CD14-positive monocyte (primary cell): ENCODE data around the gene RFNG. TPM values are rescaled to one million over a fixed set of nuclear protein-coding genes. Genes with fewer than 3 reads are reported as not detected.
A peak's percentile ranks its signal among the peaks of the same experiment; 100 is the strongest.

Source experiments
- DNase-seq, 3 donors: peaks; one replicate each; pipeline ENCODE4 v3.0.0-alpha.2; 2011 to 2022
- H2AFZ ChIP-seq: 2 replicates; pipeline ENCODE4 v1.6.0; 2012; ENCODE audit warnings: mild to moderate bottlenecking, low read depth, low read length, inconsistent platforms; ENCODE audit not compliant: insufficient read depth, poor library complexity, severe bottlenecking
- H3K27ac ChIP-seq, 2 donors: 1 replicate in 1 of 2; 2 replicates in 1 of 2; pipeline ENCODE4 v1.5.1; 2012 to 2013; ENCODE audit warnings: low read length in 2 of 2, control low read depth in 1 of 2, inconsistent platforms in 1 of 2, low read depth in 1 of 2, mild to moderate bottlenecking in 1 of 2
- H3K27me3 ChIP-seq, 2 donors: one replicate each; pipeline versions ENCODE4 v1.6.0 to v1.6.1; 2011 to 2013; ENCODE audit warnings: low read length in 2 of 2; ENCODE audit not compliant: control insufficient read depth in 2 of 2, insufficient read depth in 2 of 2
- H3K36me3 ChIP-seq, 2 donors: replicated peaks in 1 of 2; 1 replicate in 1 of 2; 2 replicates in 1 of 2; pipeline versions ENCODE4 v1.5.1 to v1.6.1; 2012 to 2013; ENCODE audit warnings: low read length in 2 of 2, control low read depth in 1 of 2, inconsistent platforms in 1 of 2, mild to moderate bottlenecking in 1 of 2; ENCODE audit not compliant: insufficient read depth in 2 of 2, control insufficient read depth in 1 of 2
- H3K4me1 ChIP-seq, 2 donors: 1 replicate in 1 of 2; 2 replicates in 1 of 2; pipeline versions ENCODE4 v1.5.1 to v1.6.1; 2012 to 2013; ENCODE audit warnings: low read length in 2 of 2, control low read depth in 1 of 2, inconsistent platforms in 1 of 2, mild to moderate bottlenecking in 1 of 2, moderate library complexity in 1 of 2; ENCODE audit not compliant: insufficient read depth in 2 of 2, control insufficient read depth in 1 of 2
- H3K4me2 ChIP-seq: replicated peaks from 2 replicates; pipeline ENCODE3; 2012; ENCODE audit warnings: low read length, moderate library complexity, mild to moderate bottlenecking; ENCODE audit not compliant: poor library complexity, severe bottlenecking; ENCODE audit errors: extremely low read depth
- H3K4me3 ChIP-seq, 3 experiments: fragments of 200-600 bp in 1 of 3; sonication (generic) in 1 of 3; replicated peaks in 1 of 3; 1 replicate in 2 of 3; 2 replicates in 1 of 3; pipeline ENCODE4 v1.5.1; 2011 to 2013; ENCODE audit warnings: low read length in 3 of 3, mild to moderate bottlenecking in 3 of 3, control low read depth in 2 of 3, low read depth in 2 of 3, inconsistent platforms in 1 of 3, moderate library complexity in 1 of 3
- H3K79me2 ChIP-seq: 2 replicates; pipeline ENCODE4 v1.6.0; 2012; ENCODE audit warnings: mild to moderate bottlenecking, control low read depth, inconsistent platforms, low read length, moderate library complexity; ENCODE audit not compliant: insufficient read depth
- H3K9ac ChIP-seq: 2 replicates; pipeline ENCODE4 v1.6.0; 2017; ENCODE audit warnings: low read length, mild to moderate bottlenecking; ENCODE audit not compliant: insufficient read depth, poor library complexity, severe bottlenecking
- H3K9me3 ChIP-seq, 2 donors: replicated peaks in 1 of 2; 1 replicate in 1 of 2; 2 replicates in 1 of 2; pipeline versions ENCODE4 v1.5.1 to v1.6.1; 2012 to 2013; ENCODE audit warnings: low read length in 2 of 2, control low read depth in 1 of 2; ENCODE audit not compliant: control insufficient read depth in 1 of 2, insufficient read depth in 1 of 2
- H4K20me1 ChIP-seq: 2 replicates; pipeline ENCODE4 v1.6.0; 2012; ENCODE audit warnings: mild to moderate bottlenecking, low read length, control low read depth, moderate library complexity; ENCODE audit not compliant: insufficient read depth
- H3K27ac Mint-ChIP-seq, 7 donors: one replicate each; pipeline ENCODE4 v1.8.0; 2020; ENCODE audit warnings: mild to moderate bottlenecking in 7 of 7, mixed read lengths in 7 of 7, moderate library complexity in 6 of 7, inconsistent platforms in 2 of 7
- H3K27me3 Mint-ChIP-seq, 3 donors: one replicate each; pipeline ENCODE4 v1.8.0; 2021 to 2022; ENCODE audit warnings: low read depth in 3 of 3, mild to moderate bottlenecking in 3 of 3, mixed read lengths in 3 of 3, moderate library complexity in 3 of 3, inconsistent platforms in 1 of 3
- H3K36me3 Mint-ChIP-seq, 2 donors: one replicate each; pipeline ENCODE4 v1.8.0; 2020; ENCODE audit warnings: mixed read lengths in 2 of 2, inconsistent platforms in 1 of 2, mild to moderate bottlenecking in 1 of 2
- H3K4me1 Mint-ChIP-seq: one replicate; pipeline ENCODE4 v1.8.0; 2020; ENCODE audit warnings: mild to moderate bottlenecking, mixed read lengths
- H3K4me3 Mint-ChIP-seq, 2 donors: one replicate each; pipeline ENCODE4 v1.8.0; 2020; ENCODE audit warnings: mild to moderate bottlenecking in 2 of 2, mixed read lengths in 2 of 2, moderate library complexity in 1 of 2
- H3K9me3 Mint-ChIP-seq, 7 donors: one replicate each; pipeline ENCODE4 v1.8.0; 2020 to 2022; ENCODE audit warnings: mixed read lengths in 7 of 7, mild to moderate bottlenecking in 6 of 7, moderate library complexity in 6 of 7, inconsistent platforms in 2 of 7
- WGBS: methylation state at CpG from one replicate; pipeline ENCODE4 v1.1.5; 2013; ENCODE audit warnings: missing lambda C conversion rate; ENCODE audit not compliant: insufficient coverage; 5-methylcytosine and 5-hydroxymethylcytosine counted together
- intact Hi-C, 2 donors: fragments of 100-400 bp; cut with micrococcal nuclease; formaldehyde crosslinking; loops; one replicate each; pipeline versions ENCODE4 v1.15.0 to v1.15.1; 2023
- polyA plus RNA-seq, 3 donors: library from polyadenylated mRNA; depleted of rRNA in 1 of 3; unstranded in 2 of 3; stranded (reverse) in 1 of 3; fragments of 300-500 nt in 2 of 3; fragments of >200 nt in 1 of 3; fragmentation: Illumina TruSeq in 2 of 3; gene quantifications; 1 replicate in 2 of 3; 2 replicates in 1 of 3; pipeline ENCODE4 v1.2.3, GENCODE V29; 2012 to 2021
- TF ChIP-seq, protein P1 (sequence below): fragments of 200-600 bp; IDR thresholded peaks from one replicate; pipeline ENCODE4 v1.8.0; 2022; ENCODE audit warnings: antibody characterized with exemption, mild to moderate bottlenecking

The RFNG gene
- polyA plus RNA-seq, 3 donors = 1.5 to 32.4 (median 4.1) TPM

DNA sequence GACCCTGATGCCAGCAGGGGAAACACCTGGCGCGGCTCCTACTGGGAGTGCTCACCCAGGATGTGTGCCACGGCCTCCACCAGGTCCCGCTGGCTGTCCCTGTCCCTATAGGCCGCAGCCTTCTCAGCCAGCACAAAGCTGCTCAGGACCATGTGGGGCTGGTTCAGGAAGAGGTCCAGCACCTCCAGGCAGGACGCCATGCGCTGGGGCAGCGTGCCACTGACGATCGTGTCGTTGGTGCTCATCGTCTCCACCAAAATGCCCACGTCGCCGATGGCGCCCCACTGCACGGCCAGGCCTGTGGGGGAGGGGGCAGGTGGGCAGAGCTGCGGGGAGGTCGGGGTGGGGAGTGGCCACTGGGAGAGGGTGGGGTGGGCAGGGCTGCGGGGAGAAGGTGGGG is 29.9 kb upstream of the RFNG start:
- Histone ChIP-seq H3K9me3 (no peaks in the 10 kb centered on the region), H3K9ac (no peak overlapping the region), H3K4me1 (no peaks in the 10 kb centered on the region), H3K4me3 (no peak overlapping the region), H3K27me3 (no peaks in the 10 kb centered on the region), H3K79me2 (no peaks in the 10 kb centered on the region), H3K36me3 (peaks cover 58 to 69% of the 10 kb centered on the region in 2 donors), H2AFZ (no peak overlapping the region), H4K20me1 (no peaks in the 10 kb centered on the region), H3K27ac (no peak overlapping the region), H3K4me2 (no peak overlapping the region)
- Mint-ChIP-seq H3K9me3 (peaks cover 0 to 1% (median 0%) of the 10 kb centered on the region in 7 donors), H3K4me1 (no peaks in the 10 kb centered on the region), H3K4me3 (no peak overlapping the region), H3K27me3 (peaks cover 0 to 2% (median 0%) of the 10 kb centered on the region in 3 donors), H3K36me3 (peaks cover 36 to 70% of the 10 kb centered on the region in 2 donors), H3K27ac (no peak overlapping the region)
- WGBS = 98% methylated on average over 6 of the region's 20 CpGs
- TF ChIP-seq, protein P1, sequence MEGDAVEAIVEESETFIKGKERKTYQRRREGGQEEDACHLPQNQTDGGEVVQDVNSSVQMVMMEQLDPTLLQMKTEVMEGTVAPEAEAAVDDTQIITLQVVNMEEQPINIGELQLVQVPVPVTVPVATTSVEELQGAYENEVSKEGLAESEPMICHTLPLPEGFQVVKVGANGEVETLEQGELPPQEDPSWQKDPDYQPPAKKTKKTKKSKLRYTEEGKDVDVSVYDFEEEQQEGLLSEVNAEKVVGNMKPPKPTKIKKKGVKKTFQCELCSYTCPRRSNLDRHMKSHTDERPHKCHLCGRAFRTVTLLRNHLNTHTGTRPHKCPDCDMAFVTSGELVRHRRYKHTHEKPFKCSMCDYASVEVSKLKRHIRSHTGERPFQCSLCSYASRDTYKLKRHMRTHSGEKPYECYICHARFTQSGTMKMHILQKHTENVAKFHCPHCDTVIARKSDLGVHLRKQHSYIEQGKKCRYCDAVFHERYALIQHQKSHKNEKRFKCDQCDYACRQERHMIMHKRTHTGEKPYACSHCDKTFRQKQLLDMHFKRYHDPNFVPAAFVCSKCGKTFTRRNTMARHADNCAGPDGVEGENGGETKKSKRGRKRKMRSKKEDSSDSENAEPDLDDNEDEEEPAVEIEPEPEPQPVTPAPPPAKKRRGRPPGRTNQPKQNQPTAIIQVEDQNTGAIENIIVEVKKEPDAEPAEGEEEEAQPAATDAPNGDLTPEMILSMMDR = no peak
- no peak for DNase-seq
- intact Hi-C loops = no loop called here

DNA sequence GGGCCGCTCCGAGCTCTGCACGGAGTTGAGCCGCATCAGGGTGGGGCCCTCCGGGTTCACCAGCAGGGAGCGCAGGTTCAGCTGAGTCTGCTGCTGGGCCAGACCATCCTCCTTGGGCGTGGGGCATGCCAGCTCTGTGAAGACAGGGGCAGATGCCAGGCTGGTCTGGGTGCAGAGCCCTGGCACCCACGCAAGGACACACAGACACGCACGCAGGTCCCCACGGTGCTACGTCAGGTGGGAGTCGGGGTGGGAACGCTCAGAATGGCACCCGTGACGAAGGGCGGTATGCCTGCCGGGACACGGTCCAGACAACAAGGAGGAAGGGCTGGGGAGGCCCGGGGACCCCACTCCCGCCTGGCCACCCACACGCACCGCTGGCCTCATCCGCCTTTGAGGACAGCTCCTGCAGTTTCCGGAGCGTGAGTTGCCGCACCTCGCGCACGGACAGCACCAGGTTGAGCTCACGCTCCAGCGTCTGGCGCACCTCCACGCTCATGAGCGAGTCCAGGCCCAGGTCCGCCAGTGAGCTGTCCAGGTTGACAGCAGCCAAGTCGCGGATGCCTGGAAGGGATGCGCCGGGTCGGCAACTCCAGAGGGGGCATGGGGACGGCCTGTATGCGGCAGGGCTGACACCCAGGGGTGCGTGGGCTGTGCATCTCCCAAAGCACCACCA is 29.3 kb upstream of the RFNG start:
- Histone ChIP-seq H3K27me3 (no peaks in the 10 kb centered on the region), H3K79me2 (no peaks in the 10 kb centered on the region), H3K4me3 (no peak overlapping the region), H3K4me2 (no peak overlapping the region), H4K20me1 (no peaks in the 10 kb centered on the region), H3K4me1 (no peaks in the 10 kb centered on the region), H2AFZ (no peak overlapping the region), H3K9me3 (no peaks in the 10 kb centered on the region), H3K36me3 (peaks cover 52 to 63% of the 10 kb centered on the region in 2 donors), H3K27ac (no peak overlapping the region), H3K9ac (no peak overlapping the region)
- Mint-ChIP-seq H3K36me3 (peaks cover 36 to 65% of the 10 kb centered on the region in 2 donors), H3K9me3 (peaks cover 0 to 1% (median 0%) of the 10 kb centered on the region in 7 donors), H3K27me3 (peaks cover 0 to 3% (median under 1%) of the 10 kb centered on the region in 3 donors), H3K4me1 (no peaks in the 10 kb centered on the region), H3K27ac (peak overlapping the region in 1 of 7 donors; percentile 15), H3K4me3 (no peak overlapping the region)
- DNase-seq = no peak
- TF ChIP-seq, protein P1 = no peak
- WGBS = 97% methylated on average over 43 of the region's 44 CpGs
- intact Hi-C loops = no loop called here
